Hepatocyte (in vitro differentiated cells): ENCODE data around the gene RBP5. TPM values are rescaled to one million over a fixed set of nuclear protein-coding genes. Genes with fewer than 3 reads are reported as not detected.

Experiments
- DNase-seq: peaks from one replicate; pipeline ENCODE4 v3.0.0-alpha.2; 2016; ENCODE audit warnings: low spot score
- H2AFZ ChIP-seq: fragments of 200-600 bp; sonication (generic); 2 replicates; pipeline ENCODE4 v1.6.0; 2016; ENCODE audit warnings: antibody characterized with exemption, mild to moderate bottlenecking
- H3K27ac ChIP-seq: fragments of 200-600 bp; sonication (generic); 2 replicates; pipeline ENCODE4 v1.5.1; 2016; ENCODE audit warnings: mild to moderate bottlenecking
- H3K27me3 ChIP-seq: fragments of 200-600 bp; sonication (generic); 2 replicates; pipeline ENCODE4 v1.6.1; 2016
- H3K36me3 ChIP-seq: fragments of 200-600 bp; sonication (generic); replicated peaks from 2 replicates; pipeline ENCODE4 v1.5.1; 2016; ENCODE audit warnings: low read depth; ENCODE audit not compliant: insufficient read depth
- H3K4me1 ChIP-seq: fragments of 200-600 bp; sonication (generic); 2 replicates; pipeline ENCODE4 v1.5.1; 2016; ENCODE audit warnings: mild to moderate bottlenecking, moderate library complexity; ENCODE audit not compliant: insufficient read depth
- H3K4me2 ChIP-seq: fragments of 200-600 bp; sonication (generic); 2 replicates; pipeline ENCODE4 v1.6.0; 2016
- H3K4me3 ChIP-seq: fragments of 200-600 bp; sonication (generic); 2 replicates; pipeline ENCODE4 v1.5.1; 2016; ENCODE audit warnings: mild to moderate bottlenecking
- H3K79me2 ChIP-seq: fragments of 200-600 bp; sonication (generic); 2 replicates; pipeline ENCODE4 v1.6.0; 2017; ENCODE audit warnings: mild to moderate bottlenecking
- H3K9me2 ChIP-seq: fragments of 200-600 bp; sonication (generic); replicated peaks from 2 replicates; pipeline ENCODE4 v1.6.0; 2017; ENCODE audit warnings: mild to moderate bottlenecking; ENCODE audit not compliant: insufficient read depth
- H3K9me3 ChIP-seq: fragments of 200-600 bp; sonication (generic); 2 replicates; pipeline ENCODE4 v1.5.1; 2016; ENCODE audit warnings: low read depth, mild to moderate bottlenecking
- H4K20me1 ChIP-seq: fragments of 200-600 bp; sonication (generic); 2 replicates; pipeline ENCODE4 v1.6.0; 2016; ENCODE audit warnings: mild to moderate bottlenecking; ENCODE audit not compliant: insufficient read depth, poor library complexity, severe bottlenecking
- EZH2 ChIP-seq: fragments of 200-600 bp; sonication (generic); IDR thresholded peaks from 2 replicates; pipeline ENCODE4 v1.6.1; 2016; ENCODE audit warnings: antibody characterized with exemption, mild to moderate bottlenecking, borderline replicate concordance
- EZH2phosphoT487 ChIP-seq: fragments of 200-600 bp; sonication (generic); IDR thresholded peaks from one replicate; pipeline ENCODE4 v1.6.1; 2018; ENCODE audit warnings: antibody characterized with exemption, mild to moderate bottlenecking, low read depth, moderate library complexity; ENCODE audit not compliant: unreplicated experiment, severe bottlenecking
- WGBS: methylation state at CpG from one replicate; pipeline ENCODE4 v1.1.6; 2016; ENCODE audit warnings: low lambda C conversion rate; ENCODE audit errors: missing lambda C conversion rate; 5-methylcytosine and 5-hydroxymethylcytosine counted together
- polyA plus RNA-seq: library from polyadenylated mRNA; unstranded; fragments of >200 nt; fragmentation: Nextera tagmentation; extraction: Ambion mirVana; gene quantifications from 2 replicates; pipeline ENCODE4 v1.2.1, GENCODE V29; 2016
- total RNA-seq: library from RNA; depleted of rRNA; stranded (reverse); fragments of >200 nt; gene quantifications from 2 replicates; pipeline ENCODE4 v1.2.3, GENCODE V29; 2014
- TF ChIP-seq, protein P1 (sequence below): fragments of 200-600 bp; sonication (generic); IDR thresholded peaks from 2 replicates; pipeline ENCODE4 v1.5.1; 2016; ENCODE audit warnings: antibody characterized with exemption, mild to moderate bottlenecking; ENCODE audit not compliant: poor library complexity

RBP5 gene
- total and polyA plus RNA-seq, 2 experiments from 2014 or later: 11.1 to 30.0 TPM

DNA sequence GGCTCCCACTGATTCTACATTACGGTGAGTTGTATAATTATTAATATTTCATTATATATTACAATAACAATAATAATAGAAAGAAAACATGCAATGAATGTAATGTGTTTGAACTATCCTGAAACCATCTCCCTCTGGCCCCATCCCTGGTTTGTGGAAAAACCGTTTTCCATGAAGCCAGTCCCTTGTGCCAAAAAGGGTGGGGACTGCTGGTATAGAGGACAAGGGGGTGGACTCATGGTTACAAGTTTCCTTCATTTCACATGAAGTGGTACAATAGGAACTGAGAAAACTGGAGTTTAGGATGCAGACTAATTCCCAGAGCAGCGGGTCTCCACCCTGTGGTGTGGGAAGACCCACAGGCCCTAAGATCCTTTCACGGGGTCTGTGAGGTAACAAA, 16.6 kb downstream of the RBP5 start:
- Histone ChIP-seq H3K9me2 (no peaks in the 10 kb centered on the region), H3K4me3 (no peak overlapping the region), H3K27ac (no peak overlapping the region), H3K36me3 (no peaks in the 10 kb centered on the region), H3K9me3 (no peaks in the 10 kb centered on the region), H3K79me2 (peaks cover 25% of the 10 kb centered on the region), H3K27me3 (no peaks in the 10 kb centered on the region), H4K20me1 (no peaks in the 10 kb centered on the region), H3K4me1 (peaks cover 13% of the 10 kb centered on the region), H3K4me2 (no peak overlapping the region), H2AFZ (no peak overlapping the region)
- 92% methylated on average over 4 of the region's 4 CpGs for WGBS
- TF ChIP-seq EZH2phosphoT487: no peak
- TF ChIP-seq, protein P1, sequence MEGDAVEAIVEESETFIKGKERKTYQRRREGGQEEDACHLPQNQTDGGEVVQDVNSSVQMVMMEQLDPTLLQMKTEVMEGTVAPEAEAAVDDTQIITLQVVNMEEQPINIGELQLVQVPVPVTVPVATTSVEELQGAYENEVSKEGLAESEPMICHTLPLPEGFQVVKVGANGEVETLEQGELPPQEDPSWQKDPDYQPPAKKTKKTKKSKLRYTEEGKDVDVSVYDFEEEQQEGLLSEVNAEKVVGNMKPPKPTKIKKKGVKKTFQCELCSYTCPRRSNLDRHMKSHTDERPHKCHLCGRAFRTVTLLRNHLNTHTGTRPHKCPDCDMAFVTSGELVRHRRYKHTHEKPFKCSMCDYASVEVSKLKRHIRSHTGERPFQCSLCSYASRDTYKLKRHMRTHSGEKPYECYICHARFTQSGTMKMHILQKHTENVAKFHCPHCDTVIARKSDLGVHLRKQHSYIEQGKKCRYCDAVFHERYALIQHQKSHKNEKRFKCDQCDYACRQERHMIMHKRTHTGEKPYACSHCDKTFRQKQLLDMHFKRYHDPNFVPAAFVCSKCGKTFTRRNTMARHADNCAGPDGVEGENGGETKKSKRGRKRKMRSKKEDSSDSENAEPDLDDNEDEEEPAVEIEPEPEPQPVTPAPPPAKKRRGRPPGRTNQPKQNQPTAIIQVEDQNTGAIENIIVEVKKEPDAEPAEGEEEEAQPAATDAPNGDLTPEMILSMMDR: no peak
- no peak for TF ChIP-seq EZH2
- DNase-seq: no peak

- no peak overlapping the region for H2AFZ ChIP-seq
- no peak overlapping the region for H3K27ac ChIP-seq
- H3K4me3 ChIP-seq: no peak overlapping the region
- no peaks in the 10 kb centered on the region for H4K20me1 ChIP-seq
- no peaks in the 10 kb centered on the region for H3K9me3 ChIP-seq
- H3K9me2 ChIP-seq: no peaks in the 10 kb centered on the region
- WGBS: 98% methylated on average over 5 of the region's 5 CpGs
- TF ChIP-seq, protein P1: no peak
- TF ChIP-seq EZH2phosphoT487: no peak
- TF ChIP-seq EZH2: no peak
- no peaks in the 10 kb centered on the region for H3K27me3 ChIP-seq
- H3K4me1 ChIP-seq: peaks cover 16% of the 10 kb centered on the region
- peaks cover 39% of the 10 kb centered on the region for H3K79me2 ChIP-seq
- H3K4me2 ChIP-seq: no peak overlapping the region
- DNase-seq: no peak
- H3K36me3 ChIP-seq: no peaks in the 10 kb centered on the region
Measured at GRCh38 chr12:7110661-7111060, 18.0 kb downstream of the RBP5 start.

DNA sequence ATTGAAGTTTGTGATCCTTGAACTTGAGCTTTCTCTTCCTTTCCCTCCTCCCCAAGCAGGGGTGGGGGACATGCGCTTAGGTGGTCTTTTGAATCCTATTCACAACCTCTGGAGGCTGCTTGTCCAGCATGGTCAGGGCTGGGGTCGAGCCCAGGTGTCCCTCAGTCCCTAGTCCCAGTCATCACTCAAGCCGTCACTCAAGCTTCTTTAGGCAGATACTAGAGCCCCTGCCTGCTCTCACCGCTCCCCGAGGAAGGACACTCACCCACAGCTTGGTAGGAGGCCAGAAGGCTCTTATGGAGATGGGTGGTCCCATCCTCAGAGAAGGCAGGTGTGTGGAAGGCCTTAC, 19.1 kb downstream of the RBP5 start:
- Histone ChIP-seq H3K36me3 (no peaks in the 10 kb centered on the region), H3K79me2 (peaks cover 50% of the 10 kb centered on the region), H3K4me1 (peaks cover 16% of the 10 kb centered on the region), H3K9me3 (no peaks in the 10 kb centered on the region), H3K4me3 (peak overlapping the region; percentile 12), H3K9me2 (no peaks in the 10 kb centered on the region), H3K27ac (peak overlapping the region; percentile 100), H2AFZ (no peak overlapping the region), H3K4me2 (peak overlapping the region; percentile 95), H3K27me3 (no peaks in the 10 kb centered on the region), H4K20me1 (no peaks in the 10 kb centered on the region)
- DNase-seq: no peak
- TF ChIP-seq EZH2: no peak
- 81% methylated on average over 5 of the region's 5 CpGs for WGBS

DNA sequence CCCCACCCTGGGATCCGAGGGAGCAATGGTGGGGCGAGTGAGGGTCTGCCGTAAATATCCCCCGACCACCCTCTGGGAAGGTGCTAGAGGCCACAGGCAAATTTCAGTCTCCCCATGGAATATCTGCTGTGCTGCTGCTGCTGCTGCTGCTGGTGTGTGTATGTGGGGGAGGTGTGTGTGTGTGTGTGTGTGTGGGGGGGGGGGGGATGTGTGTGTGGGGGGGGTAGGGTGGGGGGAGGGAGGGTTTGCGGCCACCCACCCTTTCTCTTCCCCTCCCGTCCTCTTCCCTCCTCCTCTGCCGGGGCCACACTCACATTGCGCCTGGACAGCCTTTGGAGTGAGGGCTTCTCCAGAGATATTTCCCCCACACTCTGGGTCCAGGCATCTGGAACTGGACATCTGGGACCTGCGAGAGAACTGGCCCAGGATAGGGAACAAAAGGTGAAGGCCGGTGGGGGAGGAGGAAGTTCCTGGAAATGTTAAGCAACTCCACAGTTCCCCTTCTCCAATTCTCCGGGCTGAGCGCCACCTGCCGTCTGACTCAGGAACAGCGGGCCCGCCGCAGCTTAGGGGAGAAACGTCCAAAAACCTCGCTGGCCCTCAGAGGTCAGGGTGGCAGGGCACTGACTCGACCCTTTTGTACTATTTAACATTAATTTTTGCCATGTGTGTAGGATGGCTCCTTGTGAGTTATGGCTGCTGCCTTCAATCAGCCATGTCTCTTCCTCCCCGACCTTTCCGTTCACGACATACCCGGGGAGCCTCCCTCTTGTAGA, 19.7 kb downstream of the RBP5 start, which contains the start of gene C1RL:
C1RL (minus strand) TSS at position 419 of the 776 bp plus-strand sequence; CDS start at position 385, 34 bp downstream.
- no peaks in the 10 kb centered on the region for H3K27me3 ChIP-seq
- H4K20me1 ChIP-seq: no peaks in the 10 kb centered on the region
- peak within 1 kb of the TSS; percentile 51 for H2AFZ ChIP-seq
- 22% methylated on average over 22 of the region's 23 CpGs for WGBS
- H3K4me1 ChIP-seq: peaks cover 16% of the 10 kb centered on the region
- no peaks in the 10 kb centered on the region for H3K9me3 ChIP-seq
- peaks cover 55% of the 10 kb centered on the region for H3K79me2 ChIP-seq
- H3K4me3 ChIP-seq: peak within 1 kb of the TSS; percentile 78
- TF ChIP-seq, protein P1: peak; percentile 97
- TF ChIP-seq EZH2 (no peak), EZH2phosphoT487 (no peak)
- no peaks in the 10 kb centered on the region for H3K9me2 ChIP-seq
- H3K36me3 ChIP-seq: no peaks in the 10 kb centered on the region
- peak within 1 kb of the TSS; percentile 95 for H3K4me2 ChIP-seq
- peak within 1 kb of the TSS; percentile 100 for H3K27ac ChIP-seq
- DNase-seq: peak; percentile 92
